Measurements from ENCODE around the gene PRKAA1.

DNA sequence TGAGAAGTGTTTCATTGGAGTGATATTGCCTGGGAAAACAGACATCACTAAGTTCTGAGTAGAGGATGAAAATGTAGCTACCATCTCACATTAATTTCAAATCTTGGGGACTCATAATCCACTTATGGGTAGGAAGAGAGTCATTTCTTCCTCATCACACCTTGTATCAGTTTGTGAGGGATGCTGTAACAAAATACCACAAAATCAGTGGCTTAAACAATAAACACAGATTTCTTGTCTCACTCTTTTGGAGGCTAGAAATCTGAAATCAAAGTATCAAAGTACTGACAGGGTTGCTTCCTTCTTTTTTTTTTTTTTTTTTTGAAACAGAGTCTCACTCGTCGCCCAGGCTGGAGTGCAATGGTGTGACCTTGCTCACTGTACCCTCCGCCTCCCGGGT is 46.4 kb upstream of the PRKAA1 start:
- TF ChIP-seq, protein P1, sequence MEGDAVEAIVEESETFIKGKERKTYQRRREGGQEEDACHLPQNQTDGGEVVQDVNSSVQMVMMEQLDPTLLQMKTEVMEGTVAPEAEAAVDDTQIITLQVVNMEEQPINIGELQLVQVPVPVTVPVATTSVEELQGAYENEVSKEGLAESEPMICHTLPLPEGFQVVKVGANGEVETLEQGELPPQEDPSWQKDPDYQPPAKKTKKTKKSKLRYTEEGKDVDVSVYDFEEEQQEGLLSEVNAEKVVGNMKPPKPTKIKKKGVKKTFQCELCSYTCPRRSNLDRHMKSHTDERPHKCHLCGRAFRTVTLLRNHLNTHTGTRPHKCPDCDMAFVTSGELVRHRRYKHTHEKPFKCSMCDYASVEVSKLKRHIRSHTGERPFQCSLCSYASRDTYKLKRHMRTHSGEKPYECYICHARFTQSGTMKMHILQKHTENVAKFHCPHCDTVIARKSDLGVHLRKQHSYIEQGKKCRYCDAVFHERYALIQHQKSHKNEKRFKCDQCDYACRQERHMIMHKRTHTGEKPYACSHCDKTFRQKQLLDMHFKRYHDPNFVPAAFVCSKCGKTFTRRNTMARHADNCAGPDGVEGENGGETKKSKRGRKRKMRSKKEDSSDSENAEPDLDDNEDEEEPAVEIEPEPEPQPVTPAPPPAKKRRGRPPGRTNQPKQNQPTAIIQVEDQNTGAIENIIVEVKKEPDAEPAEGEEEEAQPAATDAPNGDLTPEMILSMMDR (conservative IDR thresholded peaks at IDR 0.05): no peak
- TF ChIP-seq EZH2 (IDR thresholded peaks at IDR 0.05; ENCODE audit: low read depth): no peak

Data from PC-9 (cell line).